ENCODE data around the gene KDM2B.

KDM2B gene

DNA sequence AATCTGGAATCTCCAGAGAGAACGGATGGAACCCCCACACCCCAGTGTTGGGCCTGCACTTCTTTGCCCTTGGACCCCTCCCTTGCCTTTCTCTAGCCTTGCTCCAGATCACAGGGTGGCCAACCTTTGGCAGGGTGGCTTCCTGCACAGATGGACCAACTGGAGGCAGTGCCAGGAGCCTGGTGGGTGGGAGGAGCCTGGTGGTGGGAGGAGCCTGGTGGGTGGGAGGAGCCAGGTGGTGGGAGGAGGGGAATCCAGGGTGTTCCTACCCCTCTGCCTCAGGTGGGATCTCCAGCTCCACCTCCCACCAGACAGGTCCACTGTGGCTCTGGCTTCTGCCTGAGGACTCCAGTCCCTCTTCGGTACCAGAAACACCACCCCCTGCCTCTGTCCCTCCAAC is 30.5 kb upstream of the KDM2B start:
- H3K27ac ChIP-seq (ENCODE audit: low read length): no peak overlapping the region
- H3K27me3 ChIP-seq (ENCODE audit: control insufficient read depth, insufficient read depth, low read length): no peaks in the 10 kb centered on the region
- no peak overlapping the region for H3K4me3 ChIP-seq (ENCODE audit: low read length)
- no peak for DNase-seq (ENCODE audit: low read depth, low spot score)
- no peaks in the 10 kb centered on the region for H3K36me3 ChIP-seq (ENCODE audit: control insufficient read depth, insufficient read depth, low read length)
- no peaks in the 10 kb centered on the region for H3K4me1 ChIP-seq (ENCODE audit: control insufficient read depth, insufficient read depth, low read length)
- no peaks in the 10 kb centered on the region for H3K9me3 ChIP-seq (ENCODE audit: control insufficient read depth, insufficient read depth, low read length)
- no CpG with 5 or more reads among the region's 2 CpGs for WGBS (ENCODE audit: insufficient coverage, insufficient read length)

DNA sequence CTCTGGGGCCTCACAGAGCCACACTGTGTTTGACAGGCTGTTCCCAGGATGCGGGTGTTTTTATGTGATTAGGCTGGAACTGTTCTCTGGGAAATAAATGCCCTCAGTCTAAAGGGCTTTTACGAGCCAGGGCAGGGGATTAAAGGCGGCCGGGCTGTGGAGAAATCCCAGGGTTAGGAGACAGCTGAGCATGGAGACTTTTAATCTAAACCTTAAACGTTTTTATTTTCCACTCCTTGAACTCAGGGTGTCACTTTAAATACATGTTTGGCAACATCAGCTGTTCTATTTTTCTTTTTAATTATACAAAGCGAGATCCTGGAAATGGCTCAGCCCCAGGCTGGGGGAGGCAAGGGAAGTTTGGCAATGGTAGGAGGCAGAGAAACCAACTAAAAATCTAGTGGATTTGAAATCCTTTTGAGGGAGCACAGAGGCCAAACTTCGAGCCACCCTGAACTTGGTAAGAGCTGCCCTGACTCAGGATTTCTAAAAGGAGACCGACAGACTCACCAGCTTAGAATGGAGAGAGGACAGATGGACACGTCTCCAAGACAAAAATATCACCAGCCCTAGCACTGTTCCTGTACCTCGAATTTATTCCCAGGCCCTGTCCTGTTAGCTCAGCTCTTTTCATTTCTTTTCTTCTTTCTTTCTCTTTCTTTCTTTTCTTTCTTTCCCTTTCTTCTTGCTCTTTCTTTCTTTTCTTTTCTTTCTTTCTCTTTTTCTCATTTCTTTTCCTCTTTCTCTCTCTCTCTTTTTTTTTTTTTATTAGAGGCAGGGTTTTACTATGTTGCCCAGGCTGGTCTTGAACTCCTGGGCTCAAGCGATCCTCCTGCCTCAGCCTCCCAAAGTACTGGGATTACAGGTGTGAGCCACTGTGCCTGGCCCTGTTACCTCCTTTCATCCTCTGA is 29.7 kb upstream of the KDM2B start:
- Histone ChIP-seq H3K27ac (ENCODE audit: low read length) (no peak overlapping the region), H3K27me3 (ENCODE audit: control insufficient read depth, insufficient read depth, low read length) (no peaks in the 10 kb centered on the region), H3K4me1 (ENCODE audit: control insufficient read depth, insufficient read depth, low read length) (no peaks in the 10 kb centered on the region), H3K4me3 (ENCODE audit: low read length) (no peak overlapping the region), H3K36me3 (ENCODE audit: control insufficient read depth, insufficient read depth, low read length) (no peaks in the 10 kb centered on the region), H3K9me3 (ENCODE audit: control insufficient read depth, insufficient read depth, low read length) (no peaks in the 10 kb centered on the region)
- no peak for DNase-seq (ENCODE audit: low read depth, low spot score)
- no CpG with 5 or more reads among the region's 11 CpGs for WGBS (ENCODE audit: insufficient coverage, insufficient read length)

DNA sequence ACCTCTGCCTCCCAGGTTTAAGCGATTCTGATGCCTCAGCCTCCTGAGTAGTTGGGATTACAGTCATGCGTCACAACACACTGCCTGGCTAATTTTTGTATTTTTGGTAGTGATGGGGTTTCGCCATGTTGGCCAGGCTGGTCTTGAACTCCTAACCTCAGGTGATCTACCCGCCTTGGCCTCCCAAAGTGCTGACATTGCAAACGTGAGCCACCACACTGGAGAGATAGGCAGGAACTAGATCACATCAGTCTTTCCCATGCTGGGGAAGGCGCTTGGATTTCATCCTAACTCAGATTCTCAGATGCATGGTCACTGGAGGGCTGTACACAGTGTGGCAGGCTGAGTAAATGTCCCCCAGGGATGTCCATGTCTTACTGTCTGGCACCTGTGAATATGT is 27.5 kb upstream of the KDM2B start:
- no peak overlapping the region for H3K4me3 ChIP-seq (ENCODE audit: low read length)
- no peaks in the 10 kb centered on the region for H3K36me3 ChIP-seq (ENCODE audit: control insufficient read depth, insufficient read depth, low read length)
- no CpG with 5 or more reads among the region's 6 CpGs for WGBS (ENCODE audit: insufficient coverage, insufficient read length)
- H3K9me3 ChIP-seq (ENCODE audit: control insufficient read depth, insufficient read depth, low read length): no peaks in the 10 kb centered on the region
- no peak overlapping the region for H3K27ac ChIP-seq (ENCODE audit: low read length)
- DNase-seq (ENCODE audit: low read depth, low spot score): no peak
- H3K4me1 ChIP-seq (ENCODE audit: control insufficient read depth, insufficient read depth, low read length): no peaks in the 10 kb centered on the region
- H3K27me3 ChIP-seq (ENCODE audit: control insufficient read depth, insufficient read depth, low read length): no peaks in the 10 kb centered on the region

DNA sequence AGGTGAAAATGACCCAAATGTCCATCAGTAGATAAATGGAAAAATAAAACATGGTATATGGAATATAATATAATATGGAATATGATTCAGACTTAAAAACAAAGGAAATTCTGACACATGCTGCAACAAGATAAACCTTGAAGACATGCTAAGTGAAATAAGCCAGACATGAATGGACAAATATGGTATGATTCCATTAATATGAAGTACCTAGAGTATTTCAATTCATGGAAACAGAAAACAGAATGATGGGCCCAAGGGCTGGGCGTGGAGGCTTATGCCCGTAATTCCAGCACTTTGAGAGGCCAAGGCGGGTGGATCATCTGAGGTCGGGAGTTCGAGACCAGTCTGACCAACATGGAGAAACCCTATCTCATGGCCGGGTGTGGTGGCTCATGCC is 22.8 kb upstream of the KDM2B start:
- DNase-seq (ENCODE audit: low read depth, low spot score): no peak
- no CpG with 5 or more reads among the region's 6 CpGs for WGBS (ENCODE audit: insufficient coverage, insufficient read length)

DNA sequence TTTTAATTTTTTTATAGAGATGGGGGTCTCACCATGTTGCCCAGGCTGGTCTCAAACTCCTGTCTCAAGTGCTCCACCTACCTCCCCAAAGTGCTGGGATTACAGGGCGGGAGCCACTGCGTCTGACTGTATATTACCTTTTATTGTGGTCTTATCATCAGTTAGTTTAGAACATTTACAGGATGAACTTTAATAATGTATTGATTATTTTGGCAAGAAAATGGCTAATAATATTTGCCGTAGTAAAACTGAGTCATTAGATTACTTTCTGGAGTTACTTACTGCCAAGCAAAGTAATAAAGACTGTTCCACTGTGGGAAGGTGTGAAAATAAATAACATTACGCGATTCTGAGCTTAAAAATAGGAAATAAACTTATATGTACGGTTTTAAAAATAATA is 21.9 kb upstream of the KDM2B start:
- H3K9me3 ChIP-seq (ENCODE audit: control insufficient read depth, insufficient read depth, low read length): no peaks in the 10 kb centered on the region
- no peak for DNase-seq (ENCODE audit: low read depth, low spot score)
- H3K4me3 ChIP-seq (ENCODE audit: low read length): no peak overlapping the region
- WGBS (ENCODE audit: insufficient coverage, insufficient read length): 100% methylated on average over 3 of the region's 6 CpGs
- no peak overlapping the region for H3K27ac ChIP-seq (ENCODE audit: low read length)
- no peaks in the 10 kb centered on the region; the same call in 1 of the 2 replicates for H3K36me3 ChIP-seq (ENCODE audit: control insufficient read depth, insufficient read depth, low read length)
- H3K4me1 ChIP-seq (ENCODE audit: control insufficient read depth, insufficient read depth, low read length): no peaks in the 10 kb centered on the region
- no peaks in the 10 kb centered on the region for H3K27me3 ChIP-seq (ENCODE audit: control insufficient read depth, insufficient read depth, low read length)

More for the DNA sequence above, 22.8 kb upstream of the KDM2B start:
- H3K4me1 ChIP-seq (ENCODE audit: control insufficient read depth, insufficient read depth, low read length): no peaks in the 10 kb centered on the region
- H3K27me3 ChIP-seq (ENCODE audit: control insufficient read depth, insufficient read depth, low read length): no peaks in the 10 kb centered on the region
- no peaks in the 10 kb centered on the region for H3K36me3 ChIP-seq (ENCODE audit: control insufficient read depth, insufficient read depth, low read length)
- H3K9me3 ChIP-seq (ENCODE audit: control insufficient read depth, insufficient read depth, low read length): no peaks in the 10 kb centered on the region
- H3K27ac ChIP-seq (ENCODE audit: low read length): no peak overlapping the region
- H3K4me3 ChIP-seq (ENCODE audit: low read length): no peak overlapping the region

DNA sequence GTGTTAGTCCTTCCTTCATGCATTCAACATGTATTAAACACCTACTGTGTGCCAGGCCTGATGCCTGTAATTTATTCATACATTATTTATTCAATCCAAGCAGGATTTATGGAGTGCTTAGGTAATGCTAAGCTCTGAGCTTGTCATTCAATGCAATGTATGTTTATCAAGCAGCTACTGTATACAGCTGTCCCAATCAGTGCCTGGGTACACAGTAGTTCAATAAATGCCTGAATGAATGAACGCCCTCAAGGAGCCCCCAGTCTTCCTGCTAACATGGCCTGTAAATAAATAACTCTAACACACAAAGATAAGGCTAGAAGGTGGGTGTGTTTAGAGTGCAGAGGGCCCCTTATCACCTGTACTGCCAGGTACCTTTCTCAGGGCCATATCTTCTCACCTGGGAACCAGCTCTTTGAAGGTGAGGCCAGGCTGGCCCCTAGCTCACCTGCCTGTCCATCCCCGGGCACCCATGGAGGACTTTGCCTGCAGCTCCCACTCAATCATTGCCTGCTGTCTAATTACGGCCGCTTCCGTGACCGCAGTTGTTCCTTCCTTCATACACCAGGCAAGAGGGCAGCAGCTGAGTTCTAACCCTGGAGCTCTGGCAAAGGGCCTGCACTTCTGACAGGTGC is 20.0 kb upstream of the KDM2B start:
- H3K36me3 ChIP-seq (ENCODE audit: control insufficient read depth, insufficient read depth, low read length): no peaks in the 10 kb centered on the region; the same call in 1 of the 2 replicates
- no peaks in the 10 kb centered on the region for H3K27me3 ChIP-seq (ENCODE audit: control insufficient read depth, insufficient read depth, low read length)
- H3K4me3 ChIP-seq (ENCODE audit: low read length): no peak overlapping the region
- H3K27ac ChIP-seq (ENCODE audit: low read length): no peak overlapping the region
- no peak for DNase-seq (ENCODE audit: low read depth, low spot score)
- H3K9me3 ChIP-seq (ENCODE audit: control insufficient read depth, insufficient read depth, low read length): no peaks in the 10 kb centered on the region
- no peaks in the 10 kb centered on the region for H3K4me1 ChIP-seq (ENCODE audit: control insufficient read depth, insufficient read depth, low read length)
- WGBS (ENCODE audit: insufficient coverage, insufficient read length): no CpG with 5 or more reads among the region's 6 CpGs

DNA sequence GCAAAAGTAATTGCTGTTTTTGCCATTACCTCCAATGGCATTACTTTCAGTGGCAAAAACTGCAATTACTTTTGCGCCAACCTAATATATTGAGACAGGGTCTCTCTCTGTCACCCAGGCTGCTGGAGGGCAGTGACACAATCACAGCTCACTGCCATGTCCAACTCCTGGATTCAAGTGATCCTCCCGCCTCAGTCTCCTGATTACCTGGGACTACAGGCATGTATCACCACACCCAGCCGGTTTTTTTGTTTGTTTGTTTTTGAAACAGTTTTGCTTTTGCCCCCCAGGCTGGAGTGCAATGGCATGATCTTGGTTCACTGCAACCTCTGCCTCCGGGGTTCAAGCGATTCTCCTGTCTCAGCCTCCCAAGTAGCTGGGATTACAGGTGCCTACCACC is 15.7 kb upstream of the KDM2B start:
- H3K36me3 ChIP-seq (ENCODE audit: control insufficient read depth, insufficient read depth, low read length): no peaks in the 10 kb centered on the region; the same call in 1 of the 2 replicates
- H3K27me3 ChIP-seq (ENCODE audit: control insufficient read depth, insufficient read depth, low read length): no peaks in the 10 kb centered on the region
- DNase-seq (ENCODE audit: low read depth, low spot score): no peak
- no peak overlapping the region for H3K4me3 ChIP-seq (ENCODE audit: low read length)
- H3K9me3 ChIP-seq (ENCODE audit: control insufficient read depth, insufficient read depth, low read length): no peaks in the 10 kb centered on the region
- no peaks in the 10 kb centered on the region for H3K4me1 ChIP-seq (ENCODE audit: control insufficient read depth, insufficient read depth, low read length)
- no CpG with 5 or more reads among the region's 5 CpGs for WGBS (ENCODE audit: insufficient coverage, insufficient read length)
- no peak overlapping the region for H3K27ac ChIP-seq (ENCODE audit: low read length)

DNA sequence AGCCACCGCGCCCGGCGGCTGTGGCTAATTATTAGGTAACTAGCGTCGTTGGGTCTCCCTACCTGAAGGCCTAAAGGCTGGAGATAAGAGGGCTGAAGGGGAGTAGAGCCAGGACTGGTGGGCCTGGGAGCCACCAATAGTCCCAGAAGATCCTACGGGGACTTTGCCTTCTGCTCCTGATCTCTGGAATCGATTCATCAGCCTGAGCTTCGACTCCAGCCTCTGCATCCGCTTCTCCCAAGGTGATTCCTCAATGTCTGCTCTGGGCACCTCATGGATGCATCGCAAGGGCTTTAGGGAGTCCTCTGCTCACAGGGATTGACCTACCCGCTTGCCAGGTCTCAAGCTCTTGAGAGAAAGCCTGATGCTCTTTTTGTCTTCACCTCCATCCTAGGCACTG is 14.7 kb upstream of the KDM2B start:
- H3K4me1 ChIP-seq (ENCODE audit: control insufficient read depth, insufficient read depth, low read length): no peaks in the 10 kb centered on the region; the same call in 1 of the 2 replicates
- WGBS (ENCODE audit: insufficient coverage, insufficient read length): no CpG with 5 or more reads among the region's 12 CpGs
- H3K36me3 ChIP-seq (ENCODE audit: control insufficient read depth, insufficient read depth, low read length): no peaks in the 10 kb centered on the region; the same call in 1 of the 2 replicates
- no peaks in the 10 kb centered on the region for H3K27me3 ChIP-seq (ENCODE audit: control insufficient read depth, insufficient read depth, low read length)
- no peaks in the 10 kb centered on the region for H3K9me3 ChIP-seq (ENCODE audit: control insufficient read depth, insufficient read depth, low read length)
- H3K4me3 ChIP-seq (ENCODE audit: low read length): no peak overlapping the region
- no peak for DNase-seq (ENCODE audit: low read depth, low spot score)
- no peak overlapping the region for H3K27ac ChIP-seq (ENCODE audit: low read length)

DNA sequence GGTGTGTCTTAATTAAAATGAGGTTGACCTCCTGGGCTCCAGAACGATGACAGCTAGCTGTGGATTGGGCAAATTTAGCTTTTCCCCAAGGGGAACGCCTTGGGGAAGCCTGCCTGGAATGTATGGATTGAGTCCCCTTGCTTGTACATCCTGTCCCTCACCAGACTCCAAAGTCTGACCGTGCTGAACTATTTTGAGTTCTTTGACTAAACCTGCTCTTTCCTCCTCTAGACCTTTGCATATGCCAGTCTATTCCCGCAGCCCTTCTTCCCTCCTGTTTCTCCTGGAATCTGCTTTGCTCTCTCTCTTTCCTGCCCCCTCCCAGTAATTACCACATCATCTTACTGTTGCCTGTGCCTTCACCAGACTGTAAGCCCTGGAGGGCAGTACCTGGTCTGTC is 11.5 kb upstream of the KDM2B start:
- no peaks in the 10 kb centered on the region for H3K9me3 ChIP-seq (ENCODE audit: control insufficient read depth, insufficient read depth, low read length)
- no peaks in the 10 kb centered on the region; the same call in 1 of the 2 replicates for H3K4me1 ChIP-seq (ENCODE audit: control insufficient read depth, insufficient read depth, low read length)
- no peak for DNase-seq (ENCODE audit: low read depth, low spot score)
- no peak overlapping the region for H3K4me3 ChIP-seq (ENCODE audit: low read length)
- no peaks in the 10 kb centered on the region; the same call in 1 of the 2 replicates for H3K36me3 ChIP-seq (ENCODE audit: control insufficient read depth, insufficient read depth, low read length)
- no peak overlapping the region for H3K27ac ChIP-seq (ENCODE audit: low read length)
- no peaks in the 10 kb centered on the region for H3K27me3 ChIP-seq (ENCODE audit: control insufficient read depth, insufficient read depth, low read length)
- no CpG with 5 or more reads among the region's 4 CpGs for WGBS (ENCODE audit: insufficient coverage, insufficient read length)

DNA sequence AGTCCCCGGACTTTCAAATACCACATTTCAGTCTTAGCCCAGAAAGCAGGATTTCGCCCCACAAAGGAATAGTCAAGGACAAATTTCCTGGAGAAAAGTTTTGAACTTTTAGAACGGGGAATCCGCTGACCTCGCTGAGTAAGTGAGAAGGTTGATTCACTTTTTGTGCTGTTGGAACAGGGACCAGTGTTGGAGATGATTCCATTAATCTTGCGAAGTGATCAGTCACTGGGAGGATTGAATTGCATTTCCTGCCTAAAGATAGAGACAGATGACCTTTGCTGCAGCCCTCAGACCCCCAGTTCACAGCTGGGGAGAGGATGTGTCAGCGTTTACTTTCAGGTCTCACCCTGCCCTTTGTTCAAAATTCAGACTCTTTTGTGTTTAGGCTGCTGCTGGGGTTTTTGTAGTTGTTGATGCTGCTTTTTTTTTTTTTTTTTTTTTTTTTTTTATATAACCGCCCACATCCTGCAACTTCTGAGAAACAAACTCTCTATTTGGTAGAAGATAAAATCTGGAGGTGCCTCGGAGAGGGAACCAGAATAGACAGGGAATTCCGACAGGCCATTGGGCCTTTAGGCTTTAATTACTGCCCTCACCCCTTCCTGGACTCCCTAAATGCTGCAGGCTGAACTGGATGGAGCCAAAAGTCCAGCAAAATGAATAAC is 9.8 kb upstream of the KDM2B start:
- Histone ChIP-seq H3K27ac (ENCODE audit: low read length) (no peak overlapping the region), H3K27me3 (ENCODE audit: control insufficient read depth, insufficient read depth, low read length) (no peaks in the 10 kb centered on the region), H3K36me3 (ENCODE audit: control insufficient read depth, insufficient read depth, low read length) (no peaks in the 10 kb centered on the region; the same call in 1 of the 2 replicates), H3K9me3 (ENCODE audit: control insufficient read depth, insufficient read depth, low read length) (no peaks in the 10 kb centered on the region), H3K4me3 (ENCODE audit: low read length) (no peak overlapping the region), H3K4me1 (ENCODE audit: control insufficient read depth, insufficient read depth, low read length) (no peaks in the 10 kb centered on the region; the same call in 1 of the 2 replicates)
- no CpG with 5 or more reads among the region's 10 CpGs for WGBS (ENCODE audit: insufficient coverage, insufficient read length)
- no peak for DNase-seq (ENCODE audit: low read depth, low spot score)

Measured in iPS DF 6.9 (cell line).